Ovary (tissue), 9 donors: ENCODE data around the gene TBCEL. TPM values are rescaled to one million over a fixed set of nuclear protein-coding genes. Genes with fewer than 3 reads are reported as not detected.

Experiments
- DNase-seq, 5 donors: peaks; one replicate each; pipeline ENCODE4 v3.0.0-alpha.2; 2019 to 2020
- H3K27ac ChIP-seq, 2 donors: fragments of 200-600 bp; one replicate each; pipeline versions ENCODE4 v1.5.1 to v1.8.0; 2019 to 2022
- H3K27me3 ChIP-seq: fragments of 200-600 bp; one replicate; pipeline ENCODE4 v1.8.0; 2022
- H3K36me3 ChIP-seq: fragments of 200-600 bp; sonication (generic); one replicate; pipeline ENCODE4 v1.5.1; 2019
- H3K4me1 ChIP-seq: one replicate; pipeline ENCODE4 v1.8.1; 2013; ENCODE audit warnings: mild to moderate bottlenecking, moderate library complexity; ENCODE audit not compliant: insufficient read depth
- H3K4me3 ChIP-seq: fragments of 200-600 bp; sonication (generic); one replicate; pipeline ENCODE4 v1.5.1; 2017
- H3K9me3 ChIP-seq, 2 donors: fragments of 200-600 bp in 1 of 2; sonication (generic) in 1 of 2; one replicate each; pipeline versions ENCODE4 v1.5.1 to v1.8.1; 2013 to 2019; ENCODE audit warnings: mild to moderate bottlenecking in 1 of 2, moderate library complexity in 1 of 2
- CTCF ChIP-seq, 3 donors: fragments of 450-650 bp in 2 of 3; fragments of 200-600 bp in 1 of 3; IDR thresholded peaks; one replicate each; pipeline versions ENCODE4 v1.5.1 to v1.8.0; 2016 to 2022; ENCODE audit warnings: antibody characterized with exemption in 3 of 3, mild to moderate bottlenecking in 1 of 3
- EP300 ChIP-seq: sonication (generic); formaldehyde crosslinking; IDR thresholded peaks from one replicate; pipeline ENCODE4 v1.6.1; 2017; ENCODE audit warnings: antibody characterized with exemption
- POLR2A ChIP-seq: fragments of 450-650 bp; IDR thresholded peaks from one replicate; pipeline ENCODE4 v1.6.1; 2017; ENCODE audit warnings: antibody characterized with exemption, mild to moderate bottlenecking, moderate library complexity
- WGBS, 3 donors: extraction: QIAGEN DNeasy Blood & Tissue Kit in 1 of 3; methylation state at CpG; one replicate each; pipeline versions ENCODE4 v1.1.5 to v1.1.7; 2013 to 2017; 5-methylcytosine and 5-hydroxymethylcytosine counted together
- intact Hi-C, 4 donors: fragments of 100-400 bp; cut with DNase I; formaldehyde crosslinking; loops; one replicate each; pipeline versions ENCODE4 v1.11.0 to v1.15.1; 2022 to 2023
- polyA plus RNA-seq, 2 donors: library from polyadenylated mRNA; stranded (reverse); fragments of 200-250 nt in 1 of 2; fragments of 350-450 nt in 1 of 2; fragmentation: Illumina TruSeq in 1 of 2; extraction: RNeasy Lipid Tissue Mini Kit (QIAGEN cat#74804) in 1 of 2; gene quantifications; one replicate each; pipeline ENCODE4 v1.2.3, GENCODE V29; 2013 to 2014
- total RNA-seq, 7 donors: library from RNA; depleted of rRNA in 2 of 7; stranded (reverse); fragments of >200 nt in 2 of 7; fragmentation: NEBNext Ultra II Directional in 3 of 7; extraction: Animal tissue kit (Norgen Biotek cat#: 25700) in 3 of 7; gene quantifications; one replicate each; pipeline versions ENCODE4 v1.1.0 to v1.2.4, GENCODE V29; 2016 to 2023
- donor health status: DM: no; HTN: no; CAD: no; lungs with moderate emphysema.
- donor health status: DM: no; HTN: no; CAD: no.
- donor health status: Bipolar disorder and iron deficiency.
- donor health status: DM: yes; HTN: yes; CAD: no.
- donor health status: DM: no; HTN: no; CAD: no.
- donor health status: DM: yes; HTN: yes; CAD: no.

TBCEL gene
- total and polyA plus RNA-seq, 9 donors: 9.1 to 79.3 (median 45.8) TPM

GRCh38 chr11:121035780-121036179, 11.9 kb downstream of the TBCEL start:
- TF ChIP-seq CTCF (IDR thresholded peaks at IDR 0.05) (no peak), EP300 (no peak), POLR2A (no peak)
- no peak for DNase-seq
- Histone ChIP-seq H3K36me3 (no peaks in the 10 kb centered on the region), H3K27me3 (no peaks in the 10 kb centered on the region), H3K4me1 (peaks cover 10% of the 10 kb centered on the region), H3K4me3 (no peak overlapping the region), H3K27ac (no peak overlapping the region), H3K9me3 (no peaks in the 10 kb centered on the region)
- intact Hi-C loops: no loop called here
- 17 to 38% (median 23%) methylated on average over 3 of the region's 3 CpGs for WGBS, 3 donors

DNA sequence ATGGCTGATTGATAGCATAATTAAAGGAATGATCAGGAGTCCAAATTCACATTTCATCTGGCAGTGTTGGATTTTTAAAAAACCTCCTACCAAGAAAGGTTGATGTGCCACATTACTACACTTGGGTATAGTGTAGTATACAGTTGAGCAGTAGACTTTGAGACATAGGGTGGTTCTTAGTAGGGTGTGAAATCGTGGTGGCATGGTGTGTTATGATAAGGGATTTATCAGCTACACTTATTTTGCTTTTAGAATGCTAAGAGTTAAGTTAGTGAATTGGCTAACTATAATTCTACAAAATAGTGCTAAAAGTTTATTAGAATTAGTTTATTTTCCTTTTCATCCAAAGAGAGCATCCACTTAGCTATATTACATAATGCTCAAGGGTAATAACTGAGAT, 13.1 kb downstream of the TBCEL start:
- H3K4me3 ChIP-seq: no peak overlapping the region
- TF ChIP-seq POLR2A (no peak), CTCF (IDR thresholded peaks at IDR 0.05) (no peak), EP300 (no peak)
- 65 to 83% (median 74%) methylated on average over 1 of the region's 1 CpG for WGBS, 3 donors

GRCh38 chr11:121038648-121039409, 14.9 kb downstream of the TBCEL start:
- Histone ChIP-seq H3K9me3 (no peaks in the 10 kb centered on the region), H3K4me3 (no peak overlapping the region), H3K4me1 (peaks cover 10% of the 10 kb centered on the region), H3K27ac (no peak overlapping the region), H3K27me3 (no peaks in the 10 kb centered on the region), H3K36me3 (no peaks in the 10 kb centered on the region)
- no peak for DNase-seq
- 90 to 96% (median 94%) methylated on average over 5 of the region's 5 CpGs for WGBS, 3 donors
- TF ChIP-seq POLR2A (no peak), EP300 (no peak), CTCF (IDR thresholded peaks at IDR 0.05) (no peak)
- intact Hi-C loops: no loop called here

More for the DNA sequence above, 13.1 kb downstream of the TBCEL start:
- Histone ChIP-seq H3K36me3 (no peaks in the 10 kb centered on the region), H3K9me3 (no peaks in the 10 kb centered on the region), H3K27me3 (no peaks in the 10 kb centered on the region), H3K4me1 (peaks cover 10% of the 10 kb centered on the region), H3K27ac (no peak overlapping the region)
- DNase-seq: no peak
- intact Hi-C loops: no loop called here

- no peak for DNase-seq
- intact Hi-C loops: no loop called here
- Histone ChIP-seq H3K4me3 (no peak overlapping the region), H3K27me3 (no peaks in the 10 kb centered on the region), H3K4me1 (peaks cover 10% of the 10 kb centered on the region), H3K36me3 (no peaks in the 10 kb centered on the region), H3K27ac (no peak overlapping the region), H3K9me3 (no peaks in the 10 kb centered on the region)
- no peak for TF ChIP-seq POLR2A
- no peak for TF ChIP-seq EP300
- TF ChIP-seq CTCF (IDR thresholded peaks at IDR 0.05): no peak
- WGBS, 3 donors: 55 to 71% (median 57%) methylated on average over 1 of the region's 1 CpG
These were observed 16.2 kb downstream of the TBCEL start for GRCh38 chr11:121039971-121040613.
